ENCODE data around the gene TLE2. TPM values are rescaled to one million over a fixed set of nuclear protein-coding genes. Genes with fewer than 3 reads are reported as not detected.
"Not testable (repeated sequence)": the region's sequence is repeated elsewhere in the genome, so short reads cannot be mapped to it uniquely, and the experiment has no call there.

TLE2 gene
- total RNA-seq, 1 experiment from 2014 or later, result 3.1 TPM

- H3K79me2 ChIP-seq (ENCODE audit: insufficient read depth, low read length), result no peaks in the 10 kb centered on the region
- no peak overlapping the region for H2AK5ac ChIP-seq (ENCODE audit: insufficient read length, low read length)
- peak overlapping the region; percentile 86 for H3K18ac ChIP-seq (ENCODE audit: insufficient read length, low read depth, low read length)
- no peak overlapping the region for H3K14ac ChIP-seq (ENCODE audit: insufficient read depth, low read length)
- no peaks in the 10 kb centered on the region for H3K4me1 ChIP-seq (ENCODE audit: insufficient read depth, low read length)
- no peak overlapping the region for H2BK12ac ChIP-seq (ENCODE audit: insufficient read length, low read depth, low read length)
- H3K9me3 ChIP-seq (ENCODE audit: control insufficient read depth, low read depth, low read length), result no peaks in the 10 kb centered on the region
- peaks cover 2% of the 10 kb centered on the region for H3K23me2 ChIP-seq (ENCODE audit: insufficient read length, low read depth, low read length, poor library complexity, severe bottlenecking)
- H4K8ac ChIP-seq (replicated peaks; ENCODE audit: insufficient read length, low read depth, low read length), result no peak overlapping the region
- no peak overlapping the region for H2BK5ac ChIP-seq (ENCODE audit: insufficient read length, low read length)
- H3K23ac ChIP-seq (ENCODE audit: insufficient read length, low read depth, low read length), result no peak overlapping the region
- H2AFZ ChIP-seq (ENCODE audit: low read length), result no peak overlapping the region
- no peak overlapping the region for H3T11ph ChIP-seq (ENCODE audit: low read length)
- TF ChIP-seq, protein P1, sequence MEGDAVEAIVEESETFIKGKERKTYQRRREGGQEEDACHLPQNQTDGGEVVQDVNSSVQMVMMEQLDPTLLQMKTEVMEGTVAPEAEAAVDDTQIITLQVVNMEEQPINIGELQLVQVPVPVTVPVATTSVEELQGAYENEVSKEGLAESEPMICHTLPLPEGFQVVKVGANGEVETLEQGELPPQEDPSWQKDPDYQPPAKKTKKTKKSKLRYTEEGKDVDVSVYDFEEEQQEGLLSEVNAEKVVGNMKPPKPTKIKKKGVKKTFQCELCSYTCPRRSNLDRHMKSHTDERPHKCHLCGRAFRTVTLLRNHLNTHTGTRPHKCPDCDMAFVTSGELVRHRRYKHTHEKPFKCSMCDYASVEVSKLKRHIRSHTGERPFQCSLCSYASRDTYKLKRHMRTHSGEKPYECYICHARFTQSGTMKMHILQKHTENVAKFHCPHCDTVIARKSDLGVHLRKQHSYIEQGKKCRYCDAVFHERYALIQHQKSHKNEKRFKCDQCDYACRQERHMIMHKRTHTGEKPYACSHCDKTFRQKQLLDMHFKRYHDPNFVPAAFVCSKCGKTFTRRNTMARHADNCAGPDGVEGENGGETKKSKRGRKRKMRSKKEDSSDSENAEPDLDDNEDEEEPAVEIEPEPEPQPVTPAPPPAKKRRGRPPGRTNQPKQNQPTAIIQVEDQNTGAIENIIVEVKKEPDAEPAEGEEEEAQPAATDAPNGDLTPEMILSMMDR (conservative IDR thresholded peaks at IDR 0.05), result no peak
- no peak overlapping the region for H2BK120ac ChIP-seq (ENCODE audit: low read depth, low read length, poor library complexity, severe bottlenecking)
- H2BK15ac ChIP-seq (ENCODE audit: low read depth, low read length), result no peak overlapping the region
- no peak overlapping the region for H3K4me3 Mint-ChIP-seq
- H3K9ac ChIP-seq (ENCODE audit: extremely low read depth, insufficient read length, low read length), result no peak overlapping the region
- no peak overlapping the region for H3K27ac ChIP-seq (ENCODE audit: insufficient read length, low read depth, low read length)
- H3K27me3 Mint-ChIP-seq (ENCODE audit: low read depth), result peaks cover 6% of the 10 kb centered on the region
- H4K20me1 ChIP-seq (ENCODE audit: control insufficient read depth, insufficient read depth, insufficient read length), result no peaks in the 10 kb centered on the region
- no CpG with 5 or more reads among the region's 16 CpGs for WGBS (ENCODE audit: extremely low coverage, insufficient read length, low lambda C conversion rate)
- H3K4ac ChIP-seq (ENCODE audit: low read depth, low read length), result no peak overlapping the region
- H3K36me3 Mint-ChIP-seq (ENCODE audit: insufficient read depth in 1 of 3, low read depth in 3 of 3), result no peaks in the 10 kb centered on the region
- H3K4me2 ChIP-seq (ENCODE audit: insufficient read depth, insufficient read length, low read length), result no peak overlapping the region
- H3K27me3 ChIP-seq (ENCODE audit: insufficient read depth, low read length), result no peaks in the 10 kb centered on the region
- peaks cover 3 to 18% of the 10 kb centered on the region in 2 experiments; a peak in 2 of 4 replicates for H3K4me1 Mint-ChIP-seq
- H3K56ac ChIP-seq (ENCODE audit: insufficient read length, low read depth, low read length), result no peak overlapping the region
- H3K9me3 Mint-ChIP-seq, result no peaks in the 10 kb centered on the region
- H2BK20ac ChIP-seq (ENCODE audit: low read depth, low read length, poor library complexity, severe bottlenecking), result no peak overlapping the region
- no peak overlapping the region for H4K91ac ChIP-seq (ENCODE audit: insufficient read length, low read depth, low read length)
- no peak overlapping the region for H4K5ac ChIP-seq (ENCODE audit: insufficient read length, low read depth, low read length)
- no peak for DNase-seq
- 0 out of 7 replicates have a peak overlapping the region, but pooled peaks of 1 of the 3 experiments have one; percentile 55 for H3K27ac Mint-ChIP-seq
- H3K79me1 ChIP-seq (ENCODE audit: insufficient read depth, low read depth, low read length, poor library complexity, severe bottlenecking), result no peaks in the 10 kb centered on the region
Measured at GRCh38 chr19:3012621-3013262, 16.3 kb downstream of the TLE2 start.

- not testable (repeated sequence) for H3K36me3 Mint-ChIP-seq (ENCODE audit: insufficient read depth in 1 of 3, low read depth in 3 of 3); H3K23me2 ChIP-seq (ENCODE audit: insufficient read length, low read depth, low read length, poor library complexity, severe bottlenecking)
- H3K27ac Mint-ChIP-seq, result peak overlapping the region in 2 of 3 experiments; percentile 41 to 85; a peak in 1 of 7 replicates
Measured at GRCh38 chr19:3012059-3012458, 17.0 kb downstream of the TLE2 start.

More at GRCh38 chr19:3012059-3012458, 17.0 kb downstream of the TLE2 start:
- H2BK5ac ChIP-seq (ENCODE audit: insufficient read length, low read length); H4K20me1 ChIP-seq (ENCODE audit: control insufficient read depth, insufficient read depth, insufficient read length); H2BK12ac ChIP-seq (ENCODE audit: insufficient read length, low read depth, low read length); H3K79me2 ChIP-seq (ENCODE audit: insufficient read depth, low read length); H3K9me3 ChIP-seq (ENCODE audit: control insufficient read depth, low read depth, low read length); H3K4ac ChIP-seq (ENCODE audit: low read depth, low read length); H3K18ac ChIP-seq (ENCODE audit: insufficient read length, low read depth, low read length); H3K4me1 ChIP-seq (ENCODE audit: insufficient read depth, low read length); H2BK120ac ChIP-seq (ENCODE audit: low read depth, low read length, poor library complexity, severe bottlenecking); H3K23ac ChIP-seq (ENCODE audit: insufficient read length, low read depth, low read length); H3K14ac ChIP-seq (ENCODE audit: insufficient read depth, low read length); H3K27ac ChIP-seq (ENCODE audit: insufficient read length, low read depth, low read length); H3K9me3 Mint-ChIP-seq; H3T11ph ChIP-seq (ENCODE audit: low read length); H2AFZ ChIP-seq (ENCODE audit: low read length); H2BK20ac ChIP-seq (ENCODE audit: low read depth, low read length, poor library complexity, severe bottlenecking); H3K79me1 ChIP-seq (ENCODE audit: insufficient read depth, low read depth, low read length, poor library complexity, severe bottlenecking); H3K27me3 ChIP-seq (ENCODE audit: insufficient read depth, low read length); H4K8ac ChIP-seq (replicated peaks; ENCODE audit: insufficient read length, low read depth, low read length); H2AK5ac ChIP-seq (ENCODE audit: insufficient read length, low read length); H4K91ac ChIP-seq (ENCODE audit: insufficient read length, low read depth, low read length); DNase-seq; H3K56ac ChIP-seq (ENCODE audit: insufficient read length, low read depth, low read length); H3K9ac ChIP-seq (ENCODE audit: extremely low read depth, insufficient read length, low read length); H4K5ac ChIP-seq (ENCODE audit: insufficient read length, low read depth, low read length); H3K27me3 Mint-ChIP-seq (ENCODE audit: low read depth); H3K4me2 ChIP-seq (ENCODE audit: insufficient read depth, insufficient read length, low read length); H2BK15ac ChIP-seq (ENCODE audit: low read depth, low read length): not testable (repeated sequence)
- no CpG with 5 or more reads among the region's 13 CpGs for WGBS (ENCODE audit: extremely low coverage, insufficient read length, low lambda C conversion rate)
- Mint-ChIP-seq H3K4me1 (peaks cover 3 to 18% of the 10 kb centered on the region in 2 experiments; a peak in 2 of 4 replicates), H3K4me3 (peak overlapping the region in 1 of 2 experiments; percentile 23; a peak in 1 of 5 replicates)

All from H9 (cell line).